Smooth muscle cell of trachea (primary cell): ENCODE measurements around the gene KRT4. TPM values are rescaled to one million over a fixed set of nuclear protein-coding genes. Genes with fewer than 3 reads are reported as not detected.

Experiments
- total RNA-seq: library from RNA; depleted of rRNA; stranded (reverse); fragments of >200 nt; gene quantifications from 2 replicates; pipeline ENCODE4 v1.2.1, GENCODE V29; 2014

Gene KRT4
- not detected in 2 replicates for total RNA-seq

DNA sequence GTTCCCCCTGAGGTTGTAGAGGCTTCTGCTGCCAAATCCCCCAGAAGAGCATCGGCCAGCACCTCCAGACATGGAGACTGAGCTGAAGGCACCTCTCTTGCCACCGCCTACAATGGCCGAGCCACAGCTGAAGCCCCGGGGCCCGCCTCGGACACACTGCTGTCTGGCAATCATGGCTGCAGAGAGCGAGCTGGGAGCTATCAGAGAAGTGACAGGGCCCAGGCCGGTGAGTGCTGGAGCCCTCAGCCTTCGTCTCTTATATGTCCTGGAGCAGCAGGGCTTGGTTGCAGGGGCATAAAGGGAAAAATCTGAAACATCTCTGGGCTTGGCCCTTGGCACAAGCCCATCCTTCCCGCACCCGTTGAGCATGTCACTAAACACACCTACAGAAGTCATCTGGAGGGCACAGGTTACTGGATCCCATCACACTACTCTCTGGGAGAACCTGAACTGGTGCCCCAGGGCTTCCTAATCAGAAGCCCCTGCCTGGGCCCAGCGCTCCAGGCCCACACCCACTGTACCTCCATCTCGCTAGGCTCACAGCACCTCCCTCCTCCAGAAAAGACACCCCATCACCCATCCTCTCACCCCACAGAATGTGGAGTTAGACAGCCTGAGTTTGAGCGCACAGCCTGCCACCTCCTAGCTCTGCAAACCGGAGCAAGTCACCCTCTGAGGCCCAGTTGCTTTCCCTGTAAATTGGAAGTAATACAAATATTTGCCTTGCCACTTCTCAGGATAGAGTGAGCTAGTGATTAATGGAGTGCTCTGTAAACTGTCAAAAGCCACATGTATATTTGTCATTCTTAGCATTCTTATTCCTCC lies at the start of gene KRT4:
Gene KRT4, minus strand, starts transcription at position 232 of the 825 bp plus-strand sequence. Its CDS starts 58 bp downstream, at position 174.

GRCh38 chr12:52848661-52849255 lies 34.8 kb upstream of the KRT4 start, which contains the start of gene KRT78:
KRT78 (minus strand) TSS chr12:52848994; CDS start chr12:52848930, 64 bp downstream.

DNA sequence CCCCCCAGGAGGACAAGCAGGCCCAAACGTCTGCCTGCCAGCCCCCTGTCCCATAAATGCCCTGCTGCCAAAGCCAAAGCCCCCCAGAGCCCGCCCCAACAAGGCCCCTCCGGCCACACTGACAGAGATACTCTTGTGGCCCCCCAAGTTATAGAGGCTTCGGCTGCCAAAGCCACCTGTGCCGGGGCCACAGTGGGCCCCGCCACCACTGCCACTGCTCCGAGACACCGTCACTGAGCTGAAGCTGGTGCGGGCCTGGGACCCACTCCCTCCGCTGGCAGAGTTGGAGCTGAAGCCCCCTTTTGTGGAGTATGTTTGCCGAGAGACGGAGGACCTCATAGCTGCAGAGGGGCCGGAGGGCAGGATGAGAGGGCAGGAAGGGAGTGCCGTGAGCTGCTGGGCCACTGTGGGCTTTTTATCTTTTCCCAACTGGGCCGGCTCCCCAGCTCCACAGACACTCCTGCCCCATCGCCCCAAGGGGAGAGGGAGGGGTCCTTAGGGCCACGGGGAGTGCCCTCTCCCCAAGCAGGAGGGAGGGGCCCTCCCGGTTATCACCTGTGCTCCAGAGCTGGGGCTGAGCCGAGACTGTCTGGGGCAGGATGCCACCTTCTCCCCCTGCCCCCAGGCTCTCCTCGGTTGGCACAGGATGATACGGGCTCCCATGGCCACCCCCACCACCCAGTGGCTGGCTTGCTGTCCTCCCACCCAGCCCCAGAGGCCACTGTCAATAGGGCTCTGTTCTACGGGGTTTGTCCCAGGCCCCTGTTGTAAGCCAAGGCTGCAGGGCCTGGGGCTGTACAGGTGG lies 20.2 kb upstream of the KRT4 start, which contains the start of gene KRT79:
Gene KRT79, minus strand, starts transcription at position 390 of the 805 bp plus-strand sequence. Its CDS starts 51 bp downstream, at position 339.

DNA sequence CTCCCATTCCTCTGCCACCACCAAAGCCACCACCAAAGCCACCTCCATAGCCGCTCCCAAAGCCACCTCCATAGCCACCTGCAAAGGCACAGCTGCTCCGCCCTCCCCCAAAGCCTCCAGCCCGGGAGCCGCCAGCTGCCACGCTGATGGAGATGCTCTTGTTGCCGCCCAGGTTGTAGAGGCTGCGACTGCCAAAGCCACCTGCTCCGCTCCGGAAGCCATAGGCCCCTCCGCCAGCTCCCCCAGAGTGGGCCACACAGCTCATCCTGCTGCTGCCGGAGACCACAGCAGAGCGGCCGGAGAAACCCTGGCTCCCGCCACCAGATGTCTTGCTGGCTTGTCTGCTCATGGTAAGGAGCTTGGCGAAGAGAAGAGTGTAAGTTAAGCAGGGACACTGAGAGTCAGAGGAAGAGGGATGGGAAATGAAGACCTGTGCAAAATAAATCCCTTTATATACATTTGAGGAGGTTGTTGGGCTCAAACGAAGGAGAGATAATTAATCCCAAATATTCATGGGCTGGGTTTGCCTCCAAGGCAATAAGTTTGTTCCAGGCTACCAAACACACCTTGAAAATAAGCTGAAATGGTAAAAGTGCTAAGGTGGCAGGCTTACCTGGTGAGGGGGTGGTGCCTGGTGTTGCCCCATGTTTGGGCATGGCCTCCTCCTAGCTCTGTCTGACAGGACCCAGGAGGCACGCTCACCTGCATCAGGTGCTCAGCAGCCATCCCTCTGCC lies 18.1 kb downstream of the KRT4 start, which contains the start of gene KRT3:
Gene KRT3, minus strand, starts transcription at position 424 of the 735 bp plus-strand sequence. Its CDS starts 75 bp downstream, at position 349.

DNA sequence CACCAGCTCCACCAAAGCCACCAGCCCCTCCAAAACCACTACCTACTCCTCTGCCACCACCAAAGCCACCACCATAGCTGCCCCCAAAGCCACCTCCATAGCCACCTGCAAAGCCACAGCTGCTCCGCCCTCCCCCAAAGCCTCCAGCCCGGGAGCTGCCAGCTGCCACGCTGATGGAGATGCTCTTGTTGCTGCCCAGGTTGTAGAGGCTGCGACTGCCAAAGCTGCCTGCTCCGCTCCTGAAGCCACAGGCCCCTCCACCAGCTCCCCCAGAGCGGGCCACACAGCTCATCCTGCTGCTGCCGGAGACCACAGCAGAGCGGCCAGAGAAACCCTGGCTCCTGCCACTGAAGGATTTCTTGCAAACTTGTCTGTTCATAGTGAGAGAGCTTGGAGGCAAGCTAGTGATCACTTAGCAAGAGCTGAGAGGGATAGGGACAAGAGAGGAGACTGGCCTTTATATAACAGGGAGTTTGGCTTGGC lies 37.0 kb downstream of the KRT4 start, which contains the start of gene KRT76:
Gene KRT76, minus strand, starts transcription at position 433 of the 483 bp plus-strand sequence. Its CDS starts 54 bp downstream, at position 379.

Other genes with a start within 250 kb of the KRT4 start
- not detected in 2 replicates for gene KRT74, start 240.3 kb downstream of the KRT4 start, total RNA-seq
- gene KRT72, start 212.7 kb downstream of the KRT4 start, total RNA-seq: not detected in 2 replicates
- gene KRT73, start 195.6 kb downstream of the KRT4 start, total RNA-seq: not detected in 2 replicates
- gene KRT2, start 161.9 kb downstream of the KRT4 start, total RNA-seq: not detected in 2 replicates
- gene KRT1, start 133.7 kb downstream of the KRT4 start, total RNA-seq: not detected in 2 replicates
- not detected in 2 replicates for gene KRT77, start 110.6 kb downstream of the KRT4 start, total RNA-seq
- gene KRT76, start 36.8 kb downstream of the KRT4 start, total RNA-seq: not detected in 2 replicates
- gene KRT3, start 18.0 kb downstream of the KRT4 start, total RNA-seq: not detected in 2 replicates
- gene KRT79, start 20.2 kb upstream of the KRT4 start, total RNA-seq: not detected in 2 replicates
- gene KRT78, start 34.9 kb upstream of the KRT4 start, total RNA-seq: not detected in 2 replicates
- gene KRT8, start 91.0 kb upstream of the KRT4 start, total RNA-seq: 1.9 and 5.6 TPM in 2 replicates
- 6.0 and 8.3 TPM in 2 replicates for gene KRT18, start 135.0 kb upstream of the KRT4 start, total RNA-seq
- gene EIF4B, start 192.3 kb upstream of the KRT4 start, total RNA-seq: 992 and 1,491 TPM in 2 replicates
- 62.3 and 128 TPM in 2 replicates for gene TNS2, start 235.9 kb upstream of the KRT4 start, total RNA-seq